Stomach (tissue), 4 donors: ENCODE results near the gene TSC1.

Experiments used
- EP300 ChIP-seq: sonication (generic); formaldehyde crosslinking; IDR thresholded peaks from one replicate; pipeline ENCODE4 v1.6.1; 2017; ENCODE audit warnings: antibody characterized with exemption
- POLR2A ChIP-seq, 4 donors: fragments of 450-650 bp; IDR thresholded peaks; one replicate each; pipeline ENCODE4 v1.6.1; 2016; ENCODE audit warnings: antibody characterized with exemption in 4 of 4, control low read depth in 2 of 4, mild to moderate bottlenecking in 1 of 4, moderate library complexity in 1 of 4
- TF ChIP-seq, protein P1 (sequence below), 7 experiments: fragments of 450-650 bp in 4 of 7; fragments of 200-600 bp in 3 of 7; sonication (generic) in 3 of 7; IDR thresholded peaks; one replicate each; pipeline ENCODE4 v1.5.1; 2016 to 2019; ENCODE audit warnings: antibody characterized with exemption in 7 of 7, control low read depth in 2 of 7, mild to moderate bottlenecking in 1 of 7

DNA sequence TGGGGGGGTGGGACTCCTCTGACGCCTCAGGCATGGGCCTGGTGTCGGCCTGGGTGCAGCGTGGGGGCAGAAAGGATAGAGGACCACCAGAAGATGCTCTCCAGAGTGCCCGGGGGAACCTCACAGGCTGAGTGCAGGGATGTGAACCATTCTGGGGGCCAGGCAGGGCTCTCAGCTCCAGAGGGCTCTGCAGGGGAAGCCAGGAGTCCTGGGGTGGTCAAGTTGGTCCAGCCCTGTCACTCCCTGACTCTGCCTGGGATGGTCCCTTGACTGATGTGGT is 40.6 kb upstream of the TSC1 start:
- no peak for TF ChIP-seq POLR2A (IDR thresholded peaks at IDR 0.05)
- TF ChIP-seq, protein P1, sequence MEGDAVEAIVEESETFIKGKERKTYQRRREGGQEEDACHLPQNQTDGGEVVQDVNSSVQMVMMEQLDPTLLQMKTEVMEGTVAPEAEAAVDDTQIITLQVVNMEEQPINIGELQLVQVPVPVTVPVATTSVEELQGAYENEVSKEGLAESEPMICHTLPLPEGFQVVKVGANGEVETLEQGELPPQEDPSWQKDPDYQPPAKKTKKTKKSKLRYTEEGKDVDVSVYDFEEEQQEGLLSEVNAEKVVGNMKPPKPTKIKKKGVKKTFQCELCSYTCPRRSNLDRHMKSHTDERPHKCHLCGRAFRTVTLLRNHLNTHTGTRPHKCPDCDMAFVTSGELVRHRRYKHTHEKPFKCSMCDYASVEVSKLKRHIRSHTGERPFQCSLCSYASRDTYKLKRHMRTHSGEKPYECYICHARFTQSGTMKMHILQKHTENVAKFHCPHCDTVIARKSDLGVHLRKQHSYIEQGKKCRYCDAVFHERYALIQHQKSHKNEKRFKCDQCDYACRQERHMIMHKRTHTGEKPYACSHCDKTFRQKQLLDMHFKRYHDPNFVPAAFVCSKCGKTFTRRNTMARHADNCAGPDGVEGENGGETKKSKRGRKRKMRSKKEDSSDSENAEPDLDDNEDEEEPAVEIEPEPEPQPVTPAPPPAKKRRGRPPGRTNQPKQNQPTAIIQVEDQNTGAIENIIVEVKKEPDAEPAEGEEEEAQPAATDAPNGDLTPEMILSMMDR (IDR thresholded peaks at IDR 0.05): no peak
- TF ChIP-seq EP300: no peak
